Retina (tissue), 1 donor: ENCODE data around the gene ATP6V1G2.
"Not testable (repeated sequence)": the region's sequence is repeated elsewhere in the genome, so short reads cannot be mapped to it uniquely, and the experiment has no call there.

Experiments
- DNase-seq: peaks from one replicate; pipeline ENCODE4 v3.0.0-alpha.2; 2016

Gene ATP6V1G2

DNA sequence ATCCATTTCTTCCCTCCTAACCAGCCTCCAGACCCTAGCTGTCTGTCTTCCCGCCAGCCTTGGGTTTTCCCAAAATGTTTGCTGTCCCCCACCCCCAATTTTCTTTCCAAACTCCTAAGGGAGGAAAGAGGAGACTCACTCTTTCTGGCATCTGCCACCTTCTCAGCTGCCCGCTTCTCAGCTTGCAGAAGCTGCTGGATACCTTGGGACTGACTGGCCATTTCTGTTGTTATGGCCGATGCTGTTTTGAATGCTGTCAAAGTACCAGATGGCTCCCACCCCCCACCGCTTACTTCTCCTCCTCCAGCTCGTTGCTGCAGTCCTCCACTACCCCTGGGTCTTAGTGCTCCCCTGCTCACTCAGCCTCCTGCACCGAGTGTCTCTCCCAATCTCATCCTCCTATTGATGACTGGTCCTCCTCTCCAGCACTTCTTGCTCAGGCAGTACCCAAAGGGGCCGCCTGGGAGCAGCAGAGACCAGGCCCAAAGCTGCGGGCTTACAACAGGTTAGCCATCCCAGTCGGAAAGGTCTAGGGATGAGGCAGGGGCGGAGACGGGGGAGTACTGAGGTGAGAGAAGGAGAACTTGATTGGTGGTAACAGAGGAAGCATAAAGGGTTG, at the start of gene ATP6V1G2:
TSS of gene ATP6V1G2 (minus strand) at position 270 of the 619 bp plus-strand sequence. CDS start at position 221, 49 bp downstream.
- peak; percentile 95 for DNase-seq

DNA sequence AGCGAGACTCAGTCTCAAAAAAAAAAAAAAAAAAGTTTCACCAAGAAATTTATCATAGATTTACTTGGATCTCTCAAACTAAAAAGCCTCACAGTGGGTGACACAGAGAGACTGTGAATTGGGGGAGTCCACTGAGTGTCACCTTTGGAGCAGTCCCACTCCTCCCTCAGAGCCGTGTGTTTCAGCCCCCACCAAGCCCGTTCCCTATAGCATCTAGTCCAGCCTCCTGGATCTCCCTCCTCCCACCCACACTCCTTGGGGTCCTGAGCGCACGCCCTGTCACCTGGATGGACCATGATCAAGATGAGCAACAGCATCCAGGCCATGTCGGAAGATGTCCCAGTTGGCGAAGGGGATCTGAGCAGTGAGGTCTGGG, 46.0 kb upstream of the ATP6V1G2 start:
- no peak for DNase-seq

DNA sequence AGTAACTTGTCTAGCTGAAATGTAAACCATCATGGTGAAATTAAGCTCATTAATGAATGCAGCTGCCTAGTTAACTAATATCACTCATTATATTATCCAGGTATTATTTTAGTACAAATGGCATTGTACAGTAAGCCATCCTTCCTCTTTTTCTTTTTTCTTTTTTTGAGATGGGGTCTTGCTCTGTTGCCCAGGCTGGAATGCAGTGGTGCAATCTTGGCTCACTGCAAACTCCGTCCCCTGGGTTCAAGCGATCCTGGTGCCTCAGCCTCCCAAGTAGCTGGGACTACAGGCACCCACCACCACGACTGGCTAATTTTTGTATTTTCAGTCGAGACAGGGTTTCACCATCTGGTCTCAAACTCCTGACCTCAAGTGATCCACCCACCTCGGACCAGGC, 44.3 kb upstream of the ATP6V1G2 start:
- not testable (repeated sequence) for DNase-seq

DNA sequence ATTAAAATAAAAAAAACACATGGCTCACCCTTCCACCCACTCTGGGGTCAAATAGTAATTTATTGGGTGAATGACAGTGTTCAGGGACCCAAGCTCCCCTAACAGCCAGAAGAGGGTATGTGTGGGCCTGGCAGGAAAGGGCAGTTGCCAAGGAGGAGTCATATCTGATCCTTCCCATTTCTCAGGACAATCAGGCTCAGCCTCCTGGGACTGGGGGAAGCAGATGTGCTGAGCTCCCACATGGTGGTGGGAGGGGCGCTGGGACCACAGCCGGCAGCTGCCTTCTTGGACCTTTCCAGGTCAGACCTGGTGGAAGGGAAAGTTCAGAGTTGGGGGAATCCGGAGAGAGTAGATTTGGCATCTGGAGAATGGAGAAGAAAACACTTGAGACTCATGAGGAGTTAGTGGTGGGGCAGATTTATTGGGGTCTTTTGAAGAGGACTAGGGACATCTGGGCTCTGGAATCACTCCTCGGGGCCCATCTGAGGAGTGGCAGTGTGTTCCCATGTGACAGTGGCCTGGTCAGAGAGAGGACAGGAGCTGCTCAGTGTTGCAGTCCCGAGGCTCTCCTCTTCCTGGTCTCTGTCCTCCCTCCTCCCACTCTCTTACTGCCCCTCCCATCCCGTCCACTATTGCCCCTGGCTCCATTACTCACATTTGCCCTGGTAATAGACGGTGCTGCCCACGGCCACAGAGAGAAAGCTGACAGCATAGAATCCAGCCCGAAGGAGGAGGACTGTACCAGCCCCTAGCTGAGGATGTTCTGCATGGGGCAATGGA, 42.7 kb upstream of the ATP6V1G2 start:
- no peak for DNase-seq

DNA sequence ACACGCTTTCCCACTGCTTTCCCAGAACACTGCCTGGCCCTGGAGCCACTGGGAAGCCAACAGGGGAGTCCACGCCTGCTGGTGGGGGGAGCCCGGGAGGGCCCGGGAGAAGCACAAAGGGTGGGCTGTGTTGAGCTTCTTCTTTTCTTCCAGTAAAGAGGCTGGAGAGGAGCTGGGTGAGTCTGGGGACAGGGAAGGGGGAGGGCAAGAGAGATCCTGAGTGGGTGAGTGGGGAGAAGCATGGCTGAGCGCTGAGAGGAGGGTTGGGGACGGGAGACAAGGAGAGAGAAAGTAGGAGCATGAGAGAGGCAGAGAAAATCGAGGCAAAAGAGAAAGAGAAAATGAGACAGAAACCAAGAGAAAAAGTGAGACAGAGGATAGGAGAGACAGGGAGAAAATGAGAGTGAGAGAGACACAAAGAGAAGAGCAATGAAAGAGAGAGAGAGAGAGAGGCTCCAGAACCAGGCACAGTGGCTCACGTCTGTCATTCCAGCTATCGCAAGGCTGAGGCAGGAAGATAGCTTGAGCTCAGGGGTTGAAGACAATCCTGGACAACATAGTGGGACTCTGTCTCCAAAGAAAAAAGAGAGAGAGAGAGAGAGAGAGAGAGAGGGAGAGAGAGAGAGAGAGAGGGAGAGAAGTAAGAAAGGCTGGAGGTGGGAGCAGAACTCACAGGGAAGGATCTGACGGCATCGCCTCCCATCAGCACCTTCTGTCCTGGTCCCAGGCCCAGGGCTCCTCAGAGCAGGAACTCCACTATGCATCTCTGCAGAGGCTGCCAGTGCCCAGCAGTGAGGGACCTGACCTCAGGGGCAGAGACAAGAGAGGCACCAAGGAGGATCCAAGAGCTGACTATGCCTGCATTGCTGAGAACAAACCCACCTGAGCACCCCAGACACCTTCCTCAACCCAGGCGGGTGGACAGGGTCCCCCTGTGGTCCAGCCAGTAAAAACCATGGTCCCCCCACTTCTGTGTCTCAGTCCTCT, 41.7 kb upstream of the ATP6V1G2 start:
- no peak for DNase-seq

DNA sequence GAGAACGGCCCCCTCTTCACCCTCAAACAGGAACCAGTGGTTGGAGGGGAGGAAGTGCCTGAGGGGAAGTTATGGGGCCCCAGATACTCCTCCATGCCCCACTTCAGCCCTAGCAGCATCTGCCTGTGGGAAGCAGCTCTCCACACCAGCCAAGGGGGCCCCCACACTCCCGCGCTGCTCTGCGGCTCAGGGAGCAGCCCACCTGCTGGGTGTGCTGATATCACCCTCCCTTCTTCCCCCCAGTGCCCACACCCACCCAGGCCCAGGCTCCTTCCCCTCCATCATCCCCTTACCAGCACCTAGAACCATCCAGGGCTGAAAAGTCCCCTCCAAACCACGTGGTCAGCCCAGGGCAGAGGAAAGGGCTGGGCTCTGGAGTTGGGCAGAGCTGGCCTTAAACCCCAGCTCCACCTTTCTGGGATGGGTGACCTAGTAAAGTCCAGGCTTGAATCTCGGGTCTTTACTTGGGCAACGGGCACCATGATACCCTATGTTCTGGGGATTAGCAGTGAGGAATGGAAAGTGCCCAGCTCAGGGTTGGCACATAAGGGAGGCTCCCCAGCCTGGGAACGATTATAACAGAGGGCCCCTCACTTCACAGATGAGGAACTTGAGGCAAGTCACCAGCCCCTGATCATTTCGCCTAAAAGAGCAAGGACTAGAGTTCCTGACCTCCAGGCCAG, 40.3 kb upstream of the ATP6V1G2 start:
- DNase-seq = no peak

DNA sequence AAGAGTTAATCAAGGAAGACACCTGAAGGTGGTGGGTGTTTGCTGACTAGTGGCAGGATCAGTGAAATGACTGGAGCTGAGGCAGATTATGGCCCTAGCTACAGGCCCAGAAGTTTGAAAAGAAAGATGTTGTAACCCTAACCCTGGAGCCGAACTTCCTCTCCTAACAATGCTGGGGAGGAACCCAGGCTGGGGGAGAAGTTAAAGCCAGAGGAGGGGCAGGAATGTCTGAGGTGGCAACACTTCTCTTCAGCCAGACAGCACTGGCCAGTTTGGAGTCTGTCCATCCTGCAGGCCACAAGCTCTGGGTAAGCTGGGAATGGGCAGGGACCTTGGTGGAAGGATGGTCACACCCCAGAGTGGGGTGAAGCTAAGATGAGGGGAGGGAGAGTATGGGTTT, 39.6 kb upstream of the ATP6V1G2 start, which contains the start of gene LST1:
TSS of gene LST1 (plus strand) at position 270 of the 400 bp plus-strand sequence. CDS start 1,023 bp downstream, outside the sequence.
- DNase-seq = no peak

DNA sequence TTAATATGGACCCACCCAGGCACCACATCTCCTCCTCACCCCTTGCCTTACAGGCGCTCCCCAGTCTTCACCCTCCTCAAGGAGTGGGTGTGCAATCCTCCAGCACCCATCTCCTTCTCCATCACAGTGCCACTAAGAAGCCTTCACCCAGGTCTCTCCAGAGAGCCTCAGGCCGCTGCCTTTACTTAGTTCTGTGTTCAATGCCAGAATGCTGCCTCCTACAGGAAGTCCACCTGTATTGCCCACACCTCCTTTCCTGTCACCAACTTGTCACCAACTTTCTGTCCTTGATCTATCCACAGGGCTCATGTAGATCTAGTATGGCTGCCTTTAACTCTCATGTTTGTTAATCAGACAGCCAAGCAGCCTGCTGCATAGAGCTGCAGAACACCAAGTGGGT, 39.1 kb upstream of the ATP6V1G2 start:
- DNase-seq = no peak

DNA sequence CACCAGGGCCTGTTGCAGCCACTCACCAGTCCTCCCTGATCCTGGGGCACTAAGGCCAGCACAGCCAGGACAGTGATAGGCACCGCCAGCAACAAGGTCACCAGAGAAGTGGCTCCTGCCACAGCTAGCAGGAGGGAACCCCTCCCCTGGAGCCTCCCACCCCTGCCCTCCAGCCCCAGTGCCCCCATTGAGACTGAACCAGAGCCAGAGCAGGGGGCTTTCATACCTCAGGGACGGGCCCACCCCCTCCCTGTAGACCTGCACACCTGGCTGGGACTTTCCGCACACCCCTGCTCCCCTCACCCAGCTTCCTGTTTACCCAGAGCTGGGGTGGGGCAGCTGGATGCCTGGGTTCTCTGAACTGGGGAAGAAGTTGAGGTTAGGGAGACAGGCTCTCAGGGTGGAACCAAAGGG, 35.8 kb upstream of the ATP6V1G2 start, which contains the start of gene LTB:
TSS of gene LTB (minus strand) at position 195 of the 414 bp plus-strand sequence. CDS start at position 188, 7 bp downstream.
- DNase-seq = no peak

DNA sequence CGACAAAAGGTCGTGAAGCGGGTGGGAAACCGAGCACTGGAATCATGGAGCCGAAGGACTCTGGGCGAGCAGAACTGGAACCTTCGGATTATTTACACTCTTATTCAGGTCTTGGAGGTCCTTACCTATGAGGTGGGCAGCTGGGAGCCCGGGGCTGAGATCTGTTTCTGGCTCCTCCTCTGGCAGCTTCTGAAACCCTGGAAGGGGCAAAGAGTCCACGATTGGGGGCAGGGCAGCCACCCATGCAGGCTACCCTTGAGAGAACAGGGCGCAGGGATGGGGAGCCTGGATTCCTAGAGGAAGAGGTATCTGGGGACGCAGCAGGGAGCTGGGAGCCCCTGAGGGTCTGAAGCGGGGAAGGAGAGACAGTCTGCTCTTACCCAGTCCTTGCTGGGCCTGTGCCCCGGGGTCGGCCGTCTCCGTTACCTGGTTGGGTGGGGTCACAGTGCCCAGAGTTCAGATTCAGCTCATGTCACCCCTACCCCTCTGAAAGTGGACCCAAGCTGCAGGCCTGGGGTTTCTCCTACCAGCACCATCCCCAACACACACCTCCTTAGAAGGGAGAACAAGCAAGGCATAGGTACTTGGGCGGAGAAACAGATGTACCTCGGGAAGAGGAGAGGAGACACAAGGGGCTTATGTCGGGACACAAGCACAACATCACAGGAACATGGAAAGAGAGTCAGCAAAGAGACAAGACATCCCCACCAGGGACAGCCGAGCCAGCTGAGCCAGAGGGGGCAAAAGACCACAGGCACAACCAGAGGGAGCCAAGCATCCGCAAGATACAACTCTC, 35.2 kb upstream of the ATP6V1G2 start:
- no peak for DNase-seq

DNA sequence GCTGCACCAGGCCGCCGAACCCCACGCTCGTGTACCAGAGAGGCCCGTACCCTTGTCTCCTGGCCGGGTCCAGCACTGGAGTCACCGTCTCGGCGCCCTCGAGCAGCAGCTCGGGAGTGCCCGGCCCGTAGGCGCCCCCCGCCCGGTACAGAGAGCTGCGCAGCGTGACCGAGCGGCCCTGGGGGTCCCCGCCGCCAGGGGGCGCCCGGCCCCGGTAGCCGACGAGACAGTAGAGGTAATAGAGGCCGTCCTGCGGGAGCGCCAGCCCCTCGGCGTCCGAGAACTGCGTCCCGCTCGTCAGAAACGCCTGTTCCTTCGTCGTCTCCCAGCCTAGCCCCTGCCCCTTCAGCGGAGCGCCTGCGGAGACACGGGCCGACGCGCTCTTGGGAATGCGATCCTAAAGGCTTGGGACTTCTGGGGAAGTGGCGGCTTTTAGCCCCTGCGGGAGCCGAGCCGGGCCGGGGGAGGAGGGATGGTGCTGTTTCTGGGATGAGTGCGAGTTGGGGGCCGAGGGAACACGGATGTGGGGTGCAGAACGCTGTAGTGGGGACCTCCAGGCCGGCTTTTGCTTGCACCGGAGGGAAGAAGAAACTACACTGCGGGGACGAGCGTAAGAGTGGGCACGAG, 34.5 kb upstream of the ATP6V1G2 start:
- DNase-seq = peak; percentile 94

DNA sequence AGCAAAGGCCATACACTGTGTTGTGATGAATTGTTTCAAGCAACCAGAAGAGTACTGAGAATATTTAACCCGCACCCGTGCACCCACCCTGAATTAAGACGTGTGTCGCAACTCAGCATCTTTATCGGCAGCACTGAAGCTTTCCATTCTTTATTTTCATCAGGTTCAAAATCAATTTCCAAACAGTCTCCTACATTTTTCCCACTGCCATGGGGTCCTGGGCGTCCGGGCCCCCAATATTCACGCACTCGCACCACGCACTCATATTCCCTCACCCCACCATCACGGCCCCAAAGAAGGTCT, 34.0 kb upstream of the ATP6V1G2 start:
- no peak for DNase-seq

DNA sequence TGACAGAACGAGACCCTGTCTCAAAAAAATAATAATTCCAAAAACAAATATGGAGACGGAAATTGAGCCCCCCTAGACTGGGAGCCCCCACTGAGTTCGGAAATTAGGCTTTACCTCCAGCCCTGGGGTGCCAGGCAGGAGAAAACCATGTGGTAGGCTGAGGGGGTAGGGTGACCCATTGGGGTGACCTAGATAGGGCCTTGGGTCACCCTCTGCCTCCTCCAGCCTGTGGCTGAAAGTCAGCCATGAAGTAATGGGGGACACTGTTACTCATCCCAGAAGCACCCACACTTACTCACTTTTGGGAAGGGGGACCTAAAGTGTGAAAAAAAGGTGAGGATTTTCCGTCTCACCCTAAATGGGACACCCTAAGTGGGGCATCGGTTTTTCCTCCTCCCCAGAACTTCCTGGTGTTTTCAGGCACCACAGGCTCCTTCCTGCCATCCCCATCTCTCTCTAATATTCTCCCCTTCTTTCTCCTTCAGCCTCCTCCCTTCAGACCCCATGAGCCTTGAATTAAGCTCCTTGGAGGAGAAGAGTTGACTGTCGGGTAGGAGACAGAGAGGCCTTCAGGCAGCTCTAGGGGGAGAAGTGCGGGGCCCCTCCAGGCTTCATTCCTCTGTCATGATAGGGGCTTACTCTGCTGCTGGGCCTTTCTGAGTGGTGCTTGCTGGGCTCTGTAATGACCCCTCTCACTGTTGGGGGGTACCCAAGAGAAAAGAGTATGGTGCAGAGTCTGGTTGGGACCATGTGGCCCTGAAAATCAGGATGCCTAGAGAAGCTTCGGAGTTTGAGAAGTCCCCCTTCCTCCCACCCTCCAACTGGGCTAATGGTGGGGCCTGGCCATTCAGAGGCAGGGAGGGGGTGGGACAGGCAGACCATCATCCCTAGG, 33.4 kb upstream of the ATP6V1G2 start:
- DNase-seq = no peak

DNA sequence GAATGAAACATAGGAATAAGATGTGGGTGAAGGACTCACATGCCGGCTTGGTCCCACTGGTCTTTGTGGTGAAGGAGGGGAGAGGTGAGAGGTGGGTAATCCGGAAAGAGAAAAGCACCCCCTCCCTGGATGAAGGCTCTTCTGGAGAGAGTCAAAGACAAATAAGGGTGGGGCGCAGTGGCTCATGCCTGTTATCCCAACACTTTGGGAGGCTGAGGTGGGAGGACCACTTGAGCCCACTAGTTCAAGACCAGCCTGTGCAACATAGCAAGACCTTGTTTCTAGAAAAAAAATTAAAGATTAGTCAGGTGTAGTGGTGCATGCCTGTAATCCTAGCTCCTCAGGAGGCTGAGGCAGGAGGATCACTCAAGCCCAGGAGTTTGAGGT, 32.7 kb upstream of the ATP6V1G2 start:
- DNase-seq = no peak

DNA sequence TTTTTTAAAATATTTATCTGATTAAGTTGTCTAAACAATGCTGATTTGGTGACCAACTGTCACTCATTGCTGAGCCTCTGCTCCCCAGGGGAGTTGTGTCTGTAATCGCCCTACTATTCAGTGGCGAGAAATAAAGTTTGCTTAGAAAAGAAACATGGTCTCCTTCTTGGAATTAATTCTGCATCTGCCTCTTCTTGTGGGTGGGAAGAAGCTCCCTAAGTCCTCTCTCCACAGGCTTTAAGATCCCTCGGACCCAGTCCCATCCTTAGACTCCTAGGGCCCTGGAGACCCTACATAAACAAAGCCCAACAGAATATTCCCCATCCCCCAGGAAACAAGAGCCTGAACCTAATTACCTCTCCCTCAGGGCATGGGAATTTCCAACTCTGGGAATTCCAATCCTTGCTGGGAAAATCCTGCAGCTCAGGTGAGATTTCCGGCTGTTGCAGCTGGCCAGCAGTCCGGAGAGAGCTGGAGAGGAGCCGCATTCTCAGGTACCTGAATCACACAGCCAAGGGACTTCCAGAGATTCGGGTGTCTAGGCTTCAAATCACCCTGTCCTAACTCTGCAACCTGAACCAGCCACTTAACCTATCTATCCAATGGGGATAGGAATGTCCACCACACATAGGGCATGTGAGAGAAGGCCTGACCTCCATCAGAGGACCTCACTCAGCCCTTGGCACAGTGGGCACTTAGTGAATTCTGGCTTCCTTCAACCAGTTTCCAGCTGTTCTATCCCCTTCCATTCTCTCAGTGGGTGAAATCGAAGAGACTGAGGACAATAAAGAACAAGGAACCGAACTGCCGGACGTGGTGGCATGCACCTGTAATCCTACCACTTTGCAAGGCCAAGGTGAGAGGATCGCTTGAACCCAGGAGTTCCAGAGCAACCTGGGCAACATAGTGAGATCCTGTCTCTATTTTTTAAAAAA, 32.0 kb upstream of the ATP6V1G2 start:
- DNase-seq = no peak

DNA sequence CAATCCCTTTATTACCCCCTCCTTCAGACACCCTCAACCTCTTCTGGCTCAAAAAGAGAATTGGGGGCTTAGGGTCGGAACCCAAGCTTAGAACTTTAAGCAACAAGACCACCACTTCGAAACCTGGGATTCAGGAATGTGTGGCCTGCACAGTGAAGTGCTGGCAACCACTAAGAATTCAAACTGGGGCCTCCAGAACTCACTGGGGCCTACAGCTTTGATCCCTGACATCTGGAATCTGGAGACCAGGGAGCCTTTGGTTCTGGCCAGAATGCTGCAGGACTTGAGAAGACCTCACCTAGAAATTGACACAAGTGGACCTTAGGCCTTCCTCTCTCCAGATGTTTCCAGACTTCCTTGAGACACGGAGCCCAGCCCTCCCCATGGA, 31.2 kb upstream of the ATP6V1G2 start:
- DNase-seq = no peak

DNA sequence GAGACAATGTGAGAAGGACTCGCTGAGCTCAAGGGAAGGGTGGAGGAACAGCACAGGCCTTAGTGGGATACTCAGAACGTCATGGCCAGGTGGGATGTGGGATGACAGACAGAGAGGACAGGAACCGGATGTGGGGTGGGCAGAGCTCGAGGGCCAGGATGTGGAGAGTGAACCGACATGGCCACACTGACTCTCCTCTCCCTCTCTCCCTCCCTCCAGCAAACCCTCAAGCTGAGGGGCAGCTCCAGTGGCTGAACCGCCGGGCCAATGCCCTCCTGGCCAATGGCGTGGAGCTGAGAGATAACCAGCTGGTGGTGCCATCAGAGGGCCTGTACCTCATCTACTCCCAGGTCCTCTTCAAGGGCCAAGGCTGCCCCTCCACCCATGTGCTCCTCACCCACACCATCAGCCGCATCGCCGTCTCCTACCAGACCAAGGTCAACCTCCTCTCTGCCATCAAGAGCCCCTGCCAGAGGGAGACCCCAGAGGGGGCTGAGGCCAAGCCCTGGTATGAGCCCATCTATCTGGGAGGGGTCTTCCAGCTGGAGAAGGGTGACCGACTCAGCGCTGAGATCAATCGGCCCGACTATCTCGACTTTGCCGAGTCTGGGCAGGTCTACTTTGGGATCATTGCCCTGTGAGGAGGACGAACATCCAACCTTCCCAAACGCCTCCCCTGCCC, 30.6 kb upstream of the ATP6V1G2 start:
- DNase-seq = no peak

DNA sequence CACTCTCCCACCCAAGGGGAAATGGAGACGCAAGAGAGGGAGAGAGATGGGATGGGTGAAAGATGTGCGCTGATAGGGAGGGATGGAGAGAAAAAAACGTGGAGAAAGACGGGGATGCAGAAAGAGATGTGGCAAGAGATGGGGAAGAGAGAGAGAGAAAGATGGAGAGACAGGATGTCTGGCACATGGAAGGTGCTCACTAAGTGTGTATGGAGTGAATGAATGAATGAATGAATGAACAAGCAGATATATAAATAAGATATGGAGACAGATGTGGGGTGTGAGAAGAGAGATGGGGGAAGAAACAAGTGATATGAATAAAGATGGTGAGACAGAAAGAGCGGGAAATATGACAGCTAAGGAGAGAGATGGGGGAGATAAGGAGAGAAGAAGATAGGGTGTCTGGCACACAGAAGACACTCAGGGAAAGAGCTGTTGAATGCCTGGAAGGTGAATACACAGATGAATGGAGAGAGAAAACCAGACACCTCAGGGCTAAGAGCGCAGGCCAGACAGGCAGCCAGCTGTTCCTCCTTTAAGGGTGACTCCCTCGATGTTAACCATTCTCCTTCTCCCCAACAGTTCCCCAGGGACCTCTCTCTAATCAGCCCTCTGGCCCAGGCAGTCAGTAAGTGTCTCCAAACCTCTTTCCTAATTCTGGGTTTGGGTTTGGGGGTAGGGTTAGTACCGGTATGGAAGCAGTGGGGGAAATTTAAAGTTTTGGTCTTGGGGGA, 29.7 kb upstream of the ATP6V1G2 start:
- DNase-seq = no peak
